Posterior cingulate gyrus (tissue), 11 donors: ENCODE data around the gene TSHZ2.
A peak's percentile ranks its signal among the peaks of the same experiment; 100 is the strongest.

Source experiments
- DNase-seq, 10 donors: peaks; one replicate each; pipeline versions ENCODE4 v3.0.0 to v3.0.0-alpha.2; 2020 to 2021; ENCODE audit warnings: mixed read lengths in 3 of 10
- intact Hi-C: fragments of 100-400 bp; cut with DNase I; formaldehyde crosslinking; loops from one replicate; pipeline ENCODE4 v1.15.1; 2023

Gene TSHZ2

GRCh38 chr20:53187392-53188068, 215.4 kb downstream of the TSHZ2 start:
- intact Hi-C loops: no loop called here
- no peak for DNase-seq

- no peak for DNase-seq
- intact Hi-C loops: no loop called here
Measured at GRCh38 chr20:53190225-53190624, 218.1 kb downstream of the TSHZ2 start.

DNA sequence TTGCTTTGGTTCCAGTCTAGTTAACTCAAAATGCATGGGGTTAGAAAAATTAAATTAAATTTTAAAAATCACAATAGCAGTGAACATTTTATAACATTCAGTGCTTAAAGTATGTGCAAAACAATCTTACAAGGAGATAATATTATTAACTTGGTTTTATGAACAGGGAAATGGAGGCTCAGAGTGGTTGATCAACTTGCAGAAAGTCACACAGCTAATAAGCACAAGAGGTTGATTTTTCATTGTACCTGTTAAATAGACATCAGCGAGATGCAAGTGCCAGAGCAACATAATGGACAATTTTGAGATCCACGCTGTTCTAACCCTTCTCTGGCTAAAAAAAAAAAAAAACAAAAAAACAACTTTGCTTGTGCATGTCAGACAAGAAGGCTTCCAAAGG, 219.8 kb downstream of the TSHZ2 start:
- no peak for DNase-seq
- intact Hi-C loops: no loop called here

- intact Hi-C loops: no loop called here
- DNase-seq: no peak
Measured at GRCh38 chr20:53194306-53195290, 222.4 kb downstream of the TSHZ2 start.

- DNase-seq: no peak
- intact Hi-C loops: no loop called here
Measured at GRCh38 chr20:53195876-53196610, 223.9 kb downstream of the TSHZ2 start.

- DNase-seq: no peak
- intact Hi-C loops: no loop called here
Measured at GRCh38 chr20:53201588-53201987, 229.4 kb downstream of the TSHZ2 start.

GRCh38 chr20:53202777-53203176, 230.6 kb downstream of the TSHZ2 start:
- intact Hi-C loops: no loop called here
- no peak for DNase-seq

GRCh38 chr20:53205046-53205445, 232.9 kb downstream of the TSHZ2 start:
- peak in 2 of 10 donors; percentile 8 to 15 for DNase-seq
- intact Hi-C loops: no loop called here

- intact Hi-C loops: no loop called here
- DNase-seq: no peak
Measured at GRCh38 chr20:53208110-53208832, 236.1 kb downstream of the TSHZ2 start.

DNA sequence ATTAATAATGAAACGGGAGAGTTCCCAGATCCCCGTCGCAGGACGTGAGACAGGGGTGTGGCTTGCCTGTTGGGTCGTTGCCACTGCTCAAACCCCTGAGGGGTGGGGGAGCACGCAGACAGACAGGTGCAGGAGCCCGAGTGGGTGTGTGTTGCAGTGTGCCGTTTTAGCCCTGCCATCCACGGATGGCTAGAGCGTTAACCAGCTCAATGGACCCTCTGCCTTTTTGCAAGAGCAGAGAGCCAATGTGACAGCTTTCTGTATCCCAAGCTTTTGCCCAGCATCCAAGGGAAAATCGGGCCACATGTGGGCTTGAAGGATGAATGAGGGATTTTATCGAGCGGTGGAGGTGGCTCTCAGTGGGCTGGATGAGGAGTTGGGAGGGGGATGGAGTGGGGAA, 237.9 kb downstream of the TSHZ2 start:
- DNase-seq: peak in 1 of 10 donors; percentile 57
- intact Hi-C loops: loop anchor here (10.0 kb wide), 1 partner anchor 965 kb away; no protein-coding TSS in a partner anchor

DNA sequence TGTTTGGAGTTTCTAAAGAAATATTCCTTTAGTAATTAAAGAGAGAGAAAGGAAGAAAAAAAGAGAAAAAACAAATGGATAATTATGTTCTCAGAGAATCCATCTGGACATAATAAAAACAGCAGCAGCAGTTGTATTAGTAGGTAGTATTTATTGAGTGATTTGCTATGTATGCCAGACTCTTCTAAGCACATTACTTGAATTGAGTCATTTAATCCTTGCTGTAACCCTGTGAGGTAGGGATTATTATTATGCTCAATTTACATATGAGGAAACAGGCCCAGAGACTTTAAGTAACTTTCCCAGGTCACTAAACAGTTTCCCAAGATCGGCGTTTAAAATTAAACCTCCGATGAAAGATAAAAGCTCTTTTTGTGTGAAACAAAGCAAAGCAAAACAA, 238.8 kb downstream of the TSHZ2 start:
- intact Hi-C loops: loop anchor here (10.0 kb wide), 1 partner anchor 966 kb away; no protein-coding TSS in a partner anchor
- DNase-seq: no peak

- DNase-seq: no peak
- intact Hi-C loops: loop anchor here (10.0 kb wide), 1 partner anchor 967 kb away; no protein-coding TSS in a partner anchor
Measured at GRCh38 chr20:53212018-53212417, 239.9 kb downstream of the TSHZ2 start.

DNA sequence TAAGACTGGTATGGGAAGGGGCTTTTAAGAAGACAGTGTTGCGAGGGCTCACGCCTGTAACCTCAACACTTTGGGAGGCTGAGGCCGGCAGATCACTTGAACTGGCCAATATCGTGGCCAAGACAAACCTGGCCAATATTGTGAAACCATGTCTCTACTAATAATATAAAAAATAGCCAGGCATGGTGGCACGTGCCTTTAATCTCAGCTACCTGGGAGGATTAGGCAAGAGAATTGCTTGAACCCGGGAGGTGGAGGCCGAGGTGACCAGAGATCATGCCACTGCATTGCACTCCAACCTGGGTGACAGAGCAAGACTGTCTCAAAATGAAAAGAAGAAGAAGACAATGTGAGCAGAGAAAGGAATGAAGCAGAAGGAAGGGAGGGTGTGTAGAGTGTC, 242.2 kb downstream of the TSHZ2 start:
- intact Hi-C loops: loop anchor here (10.0 kb wide), 1 partner anchor 970 kb away; no protein-coding TSS in a partner anchor
- DNase-seq: no peak

- intact Hi-C loops: loop anchor here (10.0 kb wide), 1 partner anchor 970 kb away; no protein-coding TSS in a partner anchor
- no peak for DNase-seq
Measured at GRCh38 chr20:53215166-53215565, 243.0 kb downstream of the TSHZ2 start.

DNA sequence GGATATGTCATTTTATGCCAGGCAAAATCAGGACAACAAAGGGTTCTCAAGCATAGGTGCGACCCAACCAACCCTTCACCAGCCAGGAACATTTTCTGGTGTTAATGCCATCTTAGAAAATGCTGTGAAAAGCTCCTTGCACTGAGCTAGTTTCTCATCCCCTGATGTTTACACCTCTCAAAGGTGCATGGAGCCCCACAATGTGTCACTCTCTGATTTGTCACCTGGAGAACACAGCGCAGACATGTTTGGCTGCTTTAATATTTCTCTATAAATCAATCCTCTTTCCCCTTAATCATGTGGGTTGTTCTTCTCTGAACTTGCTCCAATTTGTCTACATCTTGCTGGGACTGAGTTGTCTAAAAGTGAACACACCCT, 244.3 kb downstream of the TSHZ2 start:
- no peak for DNase-seq
- intact Hi-C loops: loop anchor here (2.0 to 10.0 kb wide), 2 partner anchors 904 to 972 kb away; no protein-coding TSS in a partner anchor

GRCh38 chr20:53216856-53217576, 244.9 kb downstream of the TSHZ2 start:
- DNase-seq: peak; percentile 31 to 94 (median 70)
- intact Hi-C loops: loop anchor here (2.0 to 10.0 kb wide), 2 partner anchors 904 to 972 kb away; no protein-coding TSS in a partner anchor

- DNase-seq: no peak
- intact Hi-C loops: no loop called here
Measured at GRCh38 chr20:53220482-53221307, 248.5 kb downstream of the TSHZ2 start.

GRCh38 chr20:53221731-53222130, 249.6 kb downstream of the TSHZ2 start:
- intact Hi-C loops: no loop called here
- no peak for DNase-seq
